ENCODE measurements around the gene GLT1D1.

GRCh38 chr12:128813883-128814282 lies 39.4 kb upstream of the GLT1D1 start:
- TF ChIP-seq EZH2phosphoT487 (IDR thresholded peaks at IDR 0.05) (no peak), CTCF (IDR thresholded peaks at IDR 0.05) (no peak)
